Nephron (organoid): ENCODE results near the gene PPID.

Experiments
- H3K27ac Mint-ChIP-seq, 3 experiments: 2 replicates each; pipeline ENCODE4 v1.8.0; 2020; ENCODE audit warnings: mixed read lengths in 3 of 3, mild to moderate bottlenecking in 2 of 3, moderate library complexity in 1 of 3
- H3K27me3 Mint-ChIP-seq: 2 replicates; pipeline ENCODE4 v1.8.0; 2021; ENCODE audit warnings: low read depth, mild to moderate bottlenecking, moderate library complexity, mixed read lengths
- H3K36me3 Mint-ChIP-seq: 2 replicates; pipeline ENCODE4 v1.8.0; 2020; ENCODE audit warnings: low read depth, mixed read lengths
- H3K4me1 Mint-ChIP-seq: 2 replicates; pipeline ENCODE4 v1.8.0; 2020; ENCODE audit warnings: mixed read lengths
- H3K4me3 Mint-ChIP-seq, 3 experiments: 2 replicates each; pipeline ENCODE4 v1.8.0; 2020; ENCODE audit warnings: mild to moderate bottlenecking in 3 of 3, mixed read lengths in 3 of 3, moderate library complexity in 2 of 3
- H3K9me3 Mint-ChIP-seq: 2 replicates; pipeline ENCODE4 v1.8.0; 2020; ENCODE audit warnings: mixed read lengths
- CTCF ChIP-seq, 3 experiments: fragments of 200-600 bp; sonication (generic); IDR thresholded peaks; one replicate each; pipeline ENCODE4 v1.5.0; 2021; ENCODE audit warnings: antibody characterized with exemption in 3 of 3; ENCODE audit not compliant: unreplicated experiment in 3 of 3

The PPID gene

GRCh38 chr4:158741326-158742021, 18.3 kb upstream of the PPID start:
- no peaks in the 10 kb centered on the region for H3K27me3 Mint-ChIP-seq
- no peak overlapping the region for H3K4me3 Mint-ChIP-seq
- TF ChIP-seq CTCF (IDR thresholded peaks at IDR 0.05; ENCODE audit: unreplicated experiment in 3 of 3) = no peak
- H3K27ac Mint-ChIP-seq = no peak overlapping the region
- H3K9me3 Mint-ChIP-seq = no peaks in the 10 kb centered on the region
- H3K4me1 Mint-ChIP-seq = no peaks in the 10 kb centered on the region
- H3K36me3 Mint-ChIP-seq = no peaks in the 10 kb centered on the region

- Mint-ChIP-seq H3K27me3 (no peaks in the 10 kb centered on the region), H3K4me1 (no peaks in the 10 kb centered on the region), H3K36me3 (no peaks in the 10 kb centered on the region), H3K4me3 (no peak overlapping the region), H3K9me3 (no peaks in the 10 kb centered on the region), H3K27ac (no peak overlapping the region)
- no peak for TF ChIP-seq CTCF (IDR thresholded peaks at IDR 0.05; ENCODE audit: unreplicated experiment in 3 of 3)
Observed at GRCh38 chr4:158739600-158739999, 16.4 kb upstream of the PPID start.

GRCh38 chr4:158738866-158739265, 15.7 kb upstream of the PPID start:
- H3K4me1 Mint-ChIP-seq = no peaks in the 10 kb centered on the region
- no peak overlapping the region for H3K4me3 Mint-ChIP-seq
- TF ChIP-seq CTCF (IDR thresholded peaks at IDR 0.05; ENCODE audit: unreplicated experiment in 3 of 3) = no peak
- no peaks in the 10 kb centered on the region for H3K36me3 Mint-ChIP-seq
- no peak overlapping the region for H3K27ac Mint-ChIP-seq
- no peaks in the 10 kb centered on the region for H3K27me3 Mint-ChIP-seq
- H3K9me3 Mint-ChIP-seq = no peaks in the 10 kb centered on the region

GRCh38 chr4:158729716-158730559, 6.7 kb upstream of the PPID start:
- H3K27ac Mint-ChIP-seq = no peak overlapping the region
- peak; percentile 76 to 82 (median 77) for TF ChIP-seq CTCF (IDR thresholded peaks at IDR 0.05; ENCODE audit: unreplicated experiment in 3 of 3)
- H3K27me3 Mint-ChIP-seq = peaks cover 15% of the 10 kb centered on the region
- H3K4me3 Mint-ChIP-seq = no peak overlapping the region
- no peaks in the 10 kb centered on the region for H3K36me3 Mint-ChIP-seq
- H3K9me3 Mint-ChIP-seq = no peaks in the 10 kb centered on the region
- no peaks in the 10 kb centered on the region for H3K4me1 Mint-ChIP-seq

GRCh38 chr4:158728236-158728635, 5.0 kb upstream of the PPID start:
- TF ChIP-seq CTCF (IDR thresholded peaks at IDR 0.05; ENCODE audit: unreplicated experiment in 3 of 3) = no peak
- Mint-ChIP-seq H3K4me1 (peaks cover 5% of the 10 kb centered on the region), H3K27ac (no peak overlapping the region), H3K36me3 (no peaks in the 10 kb centered on the region), H3K4me3 (no peak overlapping the region), H3K27me3 (peaks cover 19% of the 10 kb centered on the region), H3K9me3 (no peaks in the 10 kb centered on the region)
